Caco-2 (cell line): Measurements from ENCODE around the gene JCHAIN. TPM values are rescaled to one million over a fixed set of nuclear protein-coding genes. Genes with fewer than 3 reads are reported as not detected.

Experiments
- BruUV-seq: library from RNA; stranded (reverse); fragments of 400-500 nt; replicated peaks from 2 replicates; lab custom pipeline; 2021; lab: Mats Ljungman, UMichigan
- CTCF ChIA-PET: fragments of 300-600 bp; sonication (Branson Sonifier 250); formaldehyde crosslinking; loops from one replicate; lab custom pipeline; 2022; ENCODE audit warnings: antibody characterized with exemption; lab: Charles Lee
- POLR2A ChIA-PET: fragments of 300-600 bp; sonication (Branson Sonifier 250); formaldehyde crosslinking; loops from one replicate; lab custom pipeline; 2022; ENCODE audit warnings: antibody characterized with exemption; lab: Charles Lee
- DNase-seq, 2 experiments: peaks; one replicate each; pipeline versions ENCODE4 v3.0.0 to v3.0.0-alpha.2; 2020 to 2022
- H3K27me3 ChIP-seq: replicated peaks from 2 replicates; pipeline ENCODE4 v1.6.0; 2011; ENCODE audit warnings: low read length; ENCODE audit not compliant: control insufficient read depth, insufficient read depth
- H3K36me3 ChIP-seq: 2 replicates; pipeline ENCODE4 v1.5.1; 2011; ENCODE audit warnings: low read length; ENCODE audit not compliant: control insufficient read depth, insufficient read depth
- H3K4me1 ChIP-seq: fragments of 250-450 bp; sonication (Bioruptor Pico); 2 replicates; pipeline ENCODE4 v1.5.1; 2020; ENCODE audit warnings: mild to moderate bottlenecking
- H3K4me3 ChIP-seq: 2 replicates; pipeline ENCODE4 v1.5.1; 2011; ENCODE audit warnings: low read depth, mild to moderate bottlenecking, control low read depth, low read length
- H3K9me3 ChIP-seq: fragments of 250-450 bp; sonication (Bioruptor Pico); 2 replicates; pipeline ENCODE4 v1.5.1; 2020; ENCODE audit warnings: mild to moderate bottlenecking, moderate library complexity
- H3K27ac Mint-ChIP-seq: one replicate; pipeline ENCODE4 v1.8.0; 2022; ENCODE audit warnings: mixed read lengths; ENCODE audit not compliant: unreplicated experiment
- H3K27me3 Mint-ChIP-seq: one replicate; pipeline ENCODE4 v1.8.0; 2022; ENCODE audit warnings: mixed read lengths; ENCODE audit not compliant: insufficient read depth, unreplicated experiment
- H3K36me3 Mint-ChIP-seq: one replicate; pipeline ENCODE4 v1.8.0; 2022; ENCODE audit warnings: mild to moderate bottlenecking, mixed read lengths; ENCODE audit not compliant: insufficient read depth, unreplicated experiment
- H3K4me1 Mint-ChIP-seq: one replicate; pipeline ENCODE4 v1.8.0; 2022; ENCODE audit warnings: low read depth, mixed read lengths; ENCODE audit not compliant: unreplicated experiment
- H3K4me3 Mint-ChIP-seq: one replicate; pipeline ENCODE4 v1.8.0; 2022; ENCODE audit warnings: mild to moderate bottlenecking, moderate library complexity, mixed read lengths; ENCODE audit not compliant: unreplicated experiment
- H3K9me3 Mint-ChIP-seq: one replicate; pipeline ENCODE4 v1.8.0; 2022; ENCODE audit warnings: mixed read lengths; ENCODE audit not compliant: unreplicated experiment
- CTCF ChIP-seq, 2 experiments: fragments of 200-600 bp in 1 of 2; IDR thresholded peaks; 1 replicate in 1 of 2; 2 replicates in 1 of 2; pipeline versions ENCODE4 v1.5.1 to v1.8.0; 2011 to 2022; ENCODE audit warnings: antibody characterized with exemption in 1 of 2, control low read depth in 1 of 2, inconsistent platforms in 1 of 2, low read depth in 1 of 2, low read length in 1 of 2, mild to moderate bottlenecking in 1 of 2, moderate library complexity in 1 of 2; ENCODE audit not compliant: insufficient read depth in 1 of 2, severe bottlenecking in 1 of 2, unreplicated experiment in 1 of 2
- intact Hi-C: fragments of 100-400 bp; cut with micrococcal nuclease; formaldehyde crosslinking; loops from one replicate; pipeline ENCODE4 v1.10.0; 2022; ENCODE audit not compliant: unreplicated experiment
- total RNA-seq: library from RNA; stranded (reverse); gene quantifications from 2 replicates; pipeline ENCODE4 v1.2.3, GENCODE V29; 2022

The JCHAIN gene
- total RNA-seq, 1 experiment from 2014 or later: not detected

GRCh38 chr4:70691661-70692060, 25.4 kb upstream of the JCHAIN start:
- no peak for DNase-seq
- no peak overlapping the region for H3K27ac Mint-ChIP-seq
- POLR2A ChIA-PET: interaction anchor here (0.7 kb wide), 1 partner anchor 9 kb away, joined by 8 read pairs; no protein-coding TSS in a partner anchor
- Histone ChIP-seq H3K9me3 (no peaks in the 10 kb centered on the region), H3K4me3 (no peak overlapping the region), H3K36me3 (no peaks in the 10 kb centered on the region), H3K27me3 (no peaks in the 10 kb centered on the region), H3K4me1 (peaks cover 6% of the 10 kb centered on the region; the same call in 1 of the 2 replicates)
- H3K27me3 Mint-ChIP-seq: no peaks in the 10 kb centered on the region
- TF ChIP-seq CTCF (IDR thresholded peaks at IDR 0.05; ENCODE audit: insufficient read depth in 1 of 2, low read depth in 1 of 2, low read length in 1 of 2, severe bottlenecking in 1 of 2, unreplicated experiment in 1 of 2): no peak
- intact Hi-C loops: no loop called here
- no peaks in the 10 kb centered on the region for H3K9me3 Mint-ChIP-seq
- BruUV-seq: no TSS peak
- no peak overlapping the region for H3K4me3 Mint-ChIP-seq
- peaks cover 40% of the 10 kb centered on the region for H3K36me3 Mint-ChIP-seq
- H3K4me1 Mint-ChIP-seq: peaks cover 16% of the 10 kb centered on the region
- CTCF ChIA-PET: no interaction called here

- peak overlapping the region; percentile 96 for H3K4me3 Mint-ChIP-seq
- no TSS peak for BruUV-seq
- H3K36me3 Mint-ChIP-seq: peaks cover 40% of the 10 kb centered on the region
- Histone ChIP-seq H3K9me3 (no peaks in the 10 kb centered on the region), H3K4me1 (peaks cover 6% of the 10 kb centered on the region; the same call in 1 of the 2 replicates), H3K4me3 (peak overlapping the region; percentile 85), H3K27me3 (no peaks in the 10 kb centered on the region), H3K36me3 (no peaks in the 10 kb centered on the region)
- peak overlapping the region; percentile 88 for H3K27ac Mint-ChIP-seq
- TF ChIP-seq CTCF (IDR thresholded peaks at IDR 0.05; ENCODE audit: insufficient read depth in 1 of 2, low read depth in 1 of 2, low read length in 1 of 2, severe bottlenecking in 1 of 2, unreplicated experiment in 1 of 2): no peak
- no peaks in the 10 kb centered on the region for H3K27me3 Mint-ChIP-seq
- peaks cover 16% of the 10 kb centered on the region for H3K4me1 Mint-ChIP-seq
- CTCF ChIA-PET: interaction anchor here (1.3 kb wide), 1 partner anchor 15 kb away, joined by 5 read pairs; no protein-coding TSS in a partner anchor
- POLR2A ChIA-PET: interaction anchor here (1.2 to 1.3 kb wide), 2 partner anchors 15 to 16 kb away, joined by 5 to 7 read pairs; no protein-coding TSS in a partner anchor
- intact Hi-C loops: loop anchor here (1.0 to 5.0 kb wide), 5 partner anchors 15 to 304 kb away; partner anchors contain the start of gene DCK
- no peaks in the 10 kb centered on the region for H3K9me3 Mint-ChIP-seq
- DNase-seq: no peak
Observed at GRCh38 chr4:70688795-70689231, 22.5 kb upstream of the JCHAIN start.

GRCh38 chr4:70687821-70688794, 21.8 kb upstream of the JCHAIN start, which contains the start of gene UTP3:
Gene UTP3 (plus strand): TSS chr4:70688532. CDS start chr4:70688678, 146 bp downstream.
- ChIA-PET CTCF (interaction anchor here (0.5 to 1.3 kb wide), 4 partner anchors 16 to 322 kb away, joined by 3 to 8 read pairs (median 4); no protein-coding TSS in a partner anchor), POLR2A (interaction anchor here (1.2 to 1.3 kb wide), 2 partner anchors 16 to 17 kb away, joined by 5 to 7 read pairs; no protein-coding TSS in a partner anchor)
- H3K4me3 ChIP-seq: peak within 1 kb of the TSS; percentile 85
- no peaks in the 10 kb centered on the region for H3K36me3 ChIP-seq
- H3K27me3 ChIP-seq: no peaks in the 10 kb centered on the region
- Mint-ChIP-seq H3K27ac (peak within 1 kb of the TSS; percentile 88), H3K4me1 (peaks cover 16% of the 10 kb centered on the region), H3K4me3 (peak within 1 kb of the TSS; percentile 96), H3K27me3 (no peaks in the 10 kb centered on the region), H3K9me3 (no peaks in the 10 kb centered on the region), H3K36me3 (peaks cover 40% of the 10 kb centered on the region)
- no peaks in the 10 kb centered on the region for H3K9me3 ChIP-seq
- peak; percentile 93 to 94 for DNase-seq
- BruUV-seq: TSS peak; percentile 99
- intact Hi-C loops: loop anchor here (1.0 to 5.0 kb wide), 5 partner anchors 16 to 305 kb away; partner anchors contain the start of gene DCK
- TF ChIP-seq CTCF (IDR thresholded peaks at IDR 0.05; ENCODE audit: insufficient read depth in 1 of 2, low read depth in 1 of 2, low read length in 1 of 2, severe bottlenecking in 1 of 2, unreplicated experiment in 1 of 2): peak; percentile 77 to 89
- peaks cover 6% of the 10 kb centered on the region; the same call in 1 of the 2 replicates for H3K4me1 ChIP-seq
